DMS53 (cell line): ENCODE results near the gene NR5A1.

Experiments
- DNase-seq: peaks from one replicate; lab custom pipeline; 2025; lab: John Stamatoyannopoulos, UW

Gene NR5A1

GRCh38 chr9:124514125-124514524 is 6.9 kb upstream of the NR5A1 start:
- DNase-seq, result no peak

- no peak for DNase-seq
Observed at GRCh38 chr9:124513376-124513994, 6.3 kb upstream of the NR5A1 start.

GRCh38 chr9:124512806-124513204 is 5.6 kb upstream of the NR5A1 start:
- DNase-seq, result no peak

GRCh38 chr9:124511891-124512805 is 4.9 kb upstream of the NR5A1 start:
- DNase-seq, result no peak

GRCh38 chr9:124511426-124511840 is 4.2 kb upstream of the NR5A1 start:
- peak; percentile 18 for DNase-seq

GRCh38 chr9:124510650-124511425 is 3.6 kb upstream of the NR5A1 start:
- peak; percentile 76 for DNase-seq

GRCh38 chr9:124507880-124508423 is 753 bp upstream of the NR5A1 start:
- no peak for DNase-seq

- no peak for DNase-seq
Observed at GRCh38 chr9:124506433-124506832, 766 bp downstream of the NR5A1 start.

- no peak for DNase-seq
Observed at GRCh38 chr9:124505901-124506346, 1.3 kb downstream of the NR5A1 start.

- peak; percentile 21 for DNase-seq
Observed at GRCh38 chr9:124505006-124505900, 1.9 kb downstream of the NR5A1 start.

- no peak for DNase-seq
Observed at GRCh38 chr9:124504530-124505005, 2.6 kb downstream of the NR5A1 start.

GRCh38 chr9:124503713-124504529 is 3.3 kb downstream of the NR5A1 start:
- DNase-seq, result peak; percentile 24

GRCh38 chr9:124502711-124503702 is 4.2 kb downstream of the NR5A1 start:
- no peak for DNase-seq

GRCh38 chr9:124501771-124502320 is 5.4 kb downstream of the NR5A1 start:
- no peak for DNase-seq

GRCh38 chr9:124500796-124501611 is 6.2 kb downstream of the NR5A1 start:
- no peak for DNase-seq

GRCh38 chr9:124500028-124500795 is 7.0 kb downstream of the NR5A1 start:
- no peak for DNase-seq

- no peak for DNase-seq
Observed at GRCh38 chr9:124499216-124499615, 8.0 kb downstream of the NR5A1 start.
